H1 (cell line): ENCODE results near the gene RAN. TPM values are rescaled to one million over a fixed set of nuclear protein-coding genes. Genes with fewer than 3 reads are reported as not detected.

Experiments used
- CTCF ChIA-PET: fragments of 300-600 bp; sonication (Branson Sonifier 250); formaldehyde crosslinking; loops from one replicate; lab custom pipeline; 2021; ENCODE audit not compliant: partially characterized antibody; lab: Charles Lee
- POLR2A ChIA-PET: fragments of 300-600 bp; sonication (Branson Sonifier 250); formaldehyde crosslinking; loops from one replicate; lab custom pipeline; 2021; ENCODE audit warnings: inconsistent platforms; ENCODE audit not compliant: partially characterized antibody; lab: Charles Lee
- DNase-seq, 2 experiments: peaks; one replicate each; pipeline versions ENCODE4 v3.0.0 to v3.0.0-alpha.2; 2010 to 2022; ENCODE audit warnings: low spot score in 2 of 2, low read depth in 1 of 2, mixed read lengths in 1 of 2
- FAIRE-seq: peaks from 2 replicates; lab custom pipeline; 2011; peaks lifted over from hg19 to GRCh38; lab: Jason Lieb, UNC
- H2AFZ ChIP-seq: 2 replicates; pipeline ENCODE4 v1.8.1; 2012; ENCODE audit warnings: low read length, inconsistent platforms
- H2AK5ac ChIP-seq: 2 replicates; pipeline ENCODE4 v1.6.1; 2013; ENCODE audit warnings: low read depth, low read length
- H2BK120ac ChIP-seq: replicated peaks from 2 replicates; pipeline ENCODE3; 2013; ENCODE audit warnings: low read depth, low read length, inconsistent platforms
- H2BK12ac ChIP-seq: 2 replicates; pipeline ENCODE4 v1.6.1; 2013; ENCODE audit warnings: low read depth, low read length
- H2BK15ac ChIP-seq: 2 replicates; pipeline ENCODE4 v1.6.1; 2013; ENCODE audit warnings: low read length
- H2BK20ac ChIP-seq: 2 replicates; pipeline ENCODE4 v1.6.1; 2013; ENCODE audit warnings: low read length
- H2BK5ac ChIP-seq: 2 replicates; pipeline ENCODE4 v1.6.1; 2013; ENCODE audit warnings: low read depth, low read length
- H3K14ac ChIP-seq: 2 replicates; pipeline ENCODE4 v1.6.1; 2013; ENCODE audit warnings: inconsistent platforms; ENCODE audit not compliant: insufficient read length
- H3K18ac ChIP-seq: 2 replicates; pipeline ENCODE4 v1.6.1; 2013; ENCODE audit warnings: low read length; ENCODE audit errors: extremely low read depth
- H3K23ac ChIP-seq: 2 replicates; pipeline ENCODE4 v1.6.1; 2013; ENCODE audit warnings: inconsistent platforms; ENCODE audit not compliant: insufficient read length
- H3K23me2 ChIP-seq: 2 replicates; pipeline ENCODE4 v1.6.1; 2013; ENCODE audit warnings: low read depth, low read length
- H3K27ac ChIP-seq: 2 replicates; pipeline ENCODE4 v1.6.1; 2011; ENCODE audit warnings: low read depth, low read length, inconsistent platforms
- H3K27me3 ChIP-seq, 4 experiments: replicated peaks in 1 of 4; 1 replicate in 1 of 4; 2 replicates in 3 of 4; pipeline versions ENCODE4 v1.6.1 to v1.8.1; 2011 to 2013; ENCODE audit warnings: low read length in 3 of 4, mild to moderate bottlenecking in 3 of 4, inconsistent platforms in 2 of 4, mixed read lengths in 2 of 4, moderate library complexity in 1 of 4; ENCODE audit not compliant: control insufficient read depth in 3 of 4, insufficient read depth in 3 of 4; ENCODE audit errors: extremely low read depth in 1 of 4
- H3K36me3 ChIP-seq, 4 experiments: 2 replicates each; pipeline versions ENCODE4 v1.6.1 to v1.8.1; 2011 to 2013; ENCODE audit warnings: mild to moderate bottlenecking in 4 of 4, low read length in 3 of 4, moderate library complexity in 2 of 4, control low read depth in 1 of 4, inconsistent platforms in 1 of 4; ENCODE audit not compliant: insufficient read depth in 4 of 4, control insufficient read depth in 2 of 4
- H3K4ac ChIP-seq: replicated peaks from 2 replicates; pipeline ENCODE3; 2013; ENCODE audit warnings: low read length, low read depth, mixed read lengths, inconsistent platforms; ENCODE audit not compliant: insufficient read length
- H3K4me1 ChIP-seq, 4 experiments: replicated peaks in 1 of 4; 1 replicate in 1 of 4; 2 replicates in 3 of 4; pipeline versions ENCODE4 v1.6.1 to v1.8.1; 2011 to 2013; ENCODE audit warnings: low read length in 3 of 4, inconsistent platforms in 2 of 4, mixed read lengths in 1 of 4; ENCODE audit not compliant: insufficient read depth in 4 of 4, control insufficient read depth in 3 of 4
- H3K4me2 ChIP-seq, 2 experiments: 2 replicates each; pipeline versions ENCODE4 v1.6.1 to v1.8.1; 2011 to 2013; ENCODE audit warnings: low read depth in 2 of 2, low read length in 2 of 2, control low read depth in 1 of 2, inconsistent platforms in 1 of 2, mild to moderate bottlenecking in 1 of 2; ENCODE audit not compliant: insufficient read depth in 1 of 2
- H3K4me3 ChIP-seq, 4 experiments: fragments of 200-600, 300-600 bp in 1 of 4; sonication (generic), shearing (Covaris generic), sonication (Bioruptor Twin) in 1 of 4; 2 replicates each; pipeline versions ENCODE4 v1.5.1 to v1.8.1; 2011 to 2016; ENCODE audit warnings: low read length in 4 of 4, low read depth in 3 of 4, control low read depth in 2 of 4, inconsistent platforms in 2 of 4, mild to moderate bottlenecking in 2 of 4, mixed read lengths in 1 of 4, moderate library complexity in 1 of 4; ENCODE audit not compliant: insufficient read depth in 2 of 4; ENCODE audit errors: extremely low read depth in 1 of 4
- H3K56ac ChIP-seq: replicated peaks from 2 replicates; pipeline ENCODE3; 2013; ENCODE audit warnings: low read depth, mild to moderate bottlenecking, mixed read lengths, low read length, inconsistent platforms; ENCODE audit not compliant: insufficient read length
- H3K79me1 ChIP-seq: 2 replicates; pipeline ENCODE4 v1.6.1; 2013; ENCODE audit warnings: low read depth, low read length, control low read depth
- H3K79me2 ChIP-seq, 2 experiments: 2 replicates each; pipeline versions ENCODE4 v1.6.1 to v1.8.1; 2012 to 2013; ENCODE audit warnings: low read length in 2 of 2, mild to moderate bottlenecking in 2 of 2, inconsistent platforms in 1 of 2; ENCODE audit not compliant: insufficient read depth in 2 of 2, control insufficient read depth in 1 of 2
- H3K9ac ChIP-seq, 4 experiments: replicated peaks in 1 of 4; 1 replicate in 1 of 4; 2 replicates in 3 of 4; pipeline versions ENCODE4 v1.6.1 to v1.8.1; 2011 to 2013; ENCODE audit warnings: low read depth in 3 of 4, low read length in 3 of 4, control low read depth in 2 of 4, mild to moderate bottlenecking in 2 of 4, moderate library complexity in 2 of 4, inconsistent platforms in 1 of 4; ENCODE audit errors: extremely low read depth in 1 of 4
- H3K9me3 ChIP-seq, 2 experiments: 2 replicates each; pipeline versions ENCODE4 v1.6.1 to v1.8.1; 2012 to 2013; ENCODE audit warnings: mild to moderate bottlenecking in 2 of 2, moderate library complexity in 2 of 2, control low read depth in 1 of 2, inconsistent platforms in 1 of 2, low read depth in 1 of 2, low read length in 1 of 2, mixed read lengths in 1 of 2; ENCODE audit not compliant: insufficient read depth in 2 of 2
- H4K20me1 ChIP-seq, 2 experiments: replicated peaks in 1 of 2; 2 replicates each; pipeline versions ENCODE3 to v1.8.1; 2011 to 2013; ENCODE audit warnings: inconsistent platforms in 2 of 2, low read length in 2 of 2, mild to moderate bottlenecking in 1 of 2; ENCODE audit not compliant: insufficient read depth in 2 of 2, control insufficient read depth in 1 of 2
- H4K5ac ChIP-seq: 2 replicates; pipeline ENCODE4 v1.6.1; 2013; ENCODE audit warnings: low read length, low read depth, mixed read lengths, inconsistent platforms; ENCODE audit not compliant: insufficient read length
- H4K8ac ChIP-seq: 2 replicates; pipeline ENCODE4 v1.8.0; 2013; ENCODE audit warnings: mild to moderate bottlenecking, moderate library complexity, low read length, inconsistent platforms; ENCODE audit not compliant: insufficient read depth; ENCODE audit errors: extremely low read depth
- H4K91ac ChIP-seq: replicated peaks from 2 replicates; pipeline ENCODE3; 2013; ENCODE audit warnings: low read length, mixed read lengths, inconsistent platforms; ENCODE audit not compliant: insufficient read length
- CHD2 ChIP-seq: IDR thresholded peaks from 2 replicates; pipeline ENCODE4 v1.6.1; 2012; ENCODE audit warnings: low read length, improper control_type of control experiment
- CTBP2 ChIP-seq: IDR thresholded peaks from 2 replicates; pipeline ENCODE4 v1.7.0; 2011; ENCODE audit warnings: borderline replicate concordance, mild to moderate bottlenecking, moderate library complexity, mixed read lengths, low read length; ENCODE audit not compliant: insufficient read depth, insufficient read length
- CTCF ChIP-seq, 3 experiments: IDR thresholded peaks; 1 replicate in 2 of 3; 2 replicates in 1 of 3; pipeline versions ENCODE4 v1.5.1 to v1.6.1; 2011; ENCODE audit warnings: low read length in 3 of 3, mild to moderate bottlenecking in 3 of 3, inconsistent platforms in 2 of 3, low read depth in 1 of 3, moderate library complexity in 1 of 3; ENCODE audit not compliant: insufficient read depth in 1 of 3; ENCODE audit errors: control extremely low read depth in 1 of 3
- HDAC2 ChIP-seq, 2 experiments: fragments of 300-600 bp in 1 of 2; sonication (generic) in 1 of 2; IDR thresholded peaks; 2 replicates each; pipeline ENCODE4 v1.6.1; 2011 to 2012; ENCODE audit warnings: low read depth in 2 of 2, low read length in 2 of 2, mild to moderate bottlenecking in 2 of 2, moderate library complexity in 2 of 2, borderline replicate concordance in 1 of 2, inconsistent platforms in 1 of 2
- KDM5A ChIP-seq: fragments of 200-600 bp; IDR thresholded peaks from 2 replicates; pipeline ENCODE4 v1.7.1; 2012; ENCODE audit warnings: mild to moderate bottlenecking, low read length, inconsistent platforms, mixed read lengths
- PHF8 ChIP-seq: fragments of 200-600 bp; sonication (generic); conservative IDR thresholded peaks from 2 replicates; pipeline ENCODE4 v1.7.1; 2012; ENCODE audit warnings: low read depth, mild to moderate bottlenecking, inconsistent platforms, low read length, moderate library complexity
- SAP30 ChIP-seq: fragments of 300-600 bp; sonication (generic); IDR thresholded peaks from 2 replicates; pipeline ENCODE4 v1.7.1; 2012; ENCODE audit warnings: low read length, moderate library complexity, mild to moderate bottlenecking, inconsistent platforms; ENCODE audit not compliant: insufficient read depth, insufficient replicate concordance
- SIRT6 ChIP-seq: IDR thresholded peaks from one replicate; pipeline ENCODE4 v1.7.1; 2012; ENCODE audit warnings: low read length, inconsistent platforms
- WGBS, 2 experiments: shearing (Covaris generic) in 1 of 2; methylation state at CpG; one replicate each; pipeline versions ENCODE4 v1.1.6 to v1.1.7; 2013 to 2015; ENCODE audit warnings: low lambda C conversion rate in 2 of 2, mixed read lengths in 2 of 2, inconsistent platforms in 1 of 2, low coverage in 1 of 2, missing lambda C conversion rate in 1 of 2; ENCODE audit not compliant: insufficient replicate concordance in 2 of 2, insufficient coverage in 1 of 2, insufficient read length in 1 of 2; ENCODE audit errors: extremely low coverage in 1 of 2, missing lambda C conversion rate in 1 of 2; 5-methylcytosine and 5-hydroxymethylcytosine counted together
- polyA plus RNA-seq, 7 experiments: library from polyadenylated mRNA; depleted of rRNA in 3 of 7; stranded (reverse) in 5 of 7; unstranded in 2 of 7; fragments of >200 nt in 5 of 7; fragments of 200-250 nt in 2 of 7; gene quantifications; 1 replicate in 5 of 7; 2 replicates in 1 of 7; 4 replicates in 1 of 7; pipeline versions ENCODE4 v1.2.1 to v1.2.3, GENCODE V29; 2011 to 2013; ENCODE audit warnings: missing spikeins in 2 of 7, mixed read lengths in 2 of 7
- total RNA-seq: library from RNA; stranded (reverse); fragmentation: NEBNext Ultra II Directional; extraction: Animal tissue kit (Norgen Biotek cat#: 25700); gene quantifications from 2 replicates; pipeline ENCODE4 v1.2.1, GENCODE V29; 2021
- TF ChIP-seq, protein P1 (sequence below): IDR thresholded peaks from 2 replicates; pipeline ENCODE4 v1.6.1; 2012; ENCODE audit warnings: inconsistent platforms

RAN gene
- total and polyA plus RNA-seq, 2 of the 8 experiments (the other 6 are each of a cell fraction or from before 2014, with no cell fraction given), result 2,064 to 2,203 TPM

DNA sequence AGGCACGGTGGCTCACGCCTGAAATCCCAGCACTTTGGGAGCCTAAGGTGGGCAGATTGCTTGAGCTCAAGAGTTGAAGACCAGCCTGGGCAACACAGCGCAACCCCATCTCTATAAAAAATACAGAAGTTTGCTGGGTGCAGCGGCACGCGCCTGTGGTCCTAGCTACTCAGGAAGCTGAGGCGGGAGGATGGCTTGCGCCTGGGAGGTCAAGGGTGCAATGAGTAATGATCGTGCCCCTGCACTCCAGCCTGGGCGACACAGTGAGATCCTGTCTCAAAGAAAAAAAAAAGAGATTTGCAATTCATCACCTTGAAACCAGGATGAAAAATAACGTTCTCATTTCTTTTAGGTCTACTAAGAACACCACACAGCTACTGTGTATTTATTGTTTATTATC, 36.9 kb upstream of the RAN start:
- H2BK12ac ChIP-seq, result no peak overlapping the region
- H4K20me1 ChIP-seq, result peaks cover 0 to 2% of the 10 kb centered on the region in 2 experiments
- H3K27me3 ChIP-seq, result peaks cover 0 to 13% (median 5%) of the 10 kb centered on the region in 4 experiments; a peak in 5 of 7 replicates
- no peak overlapping the region for H2BK5ac ChIP-seq
- no peak for TF ChIP-seq SAP30
- TF ChIP-seq CTBP2, result no peak
- TF ChIP-seq PHF8, result no peak
- no peak for TF ChIP-seq HDAC2 (IDR thresholded peaks at IDR 0.05; ENCODE audit: borderline replicate concordance in 1 of 2, low read depth in 2 of 2, low read length in 2 of 2)
- TF ChIP-seq, protein P1, sequence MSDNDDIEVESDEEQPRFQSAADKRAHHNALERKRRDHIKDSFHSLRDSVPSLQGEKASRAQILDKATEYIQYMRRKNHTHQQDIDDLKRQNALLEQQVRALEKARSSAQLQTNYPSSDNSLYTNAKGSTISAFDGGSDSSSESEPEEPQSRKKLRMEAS, result no peak
- TF ChIP-seq CTCF (IDR thresholded peaks at IDR 0.05; ENCODE audit: control extremely low read depth in 1 of 3, insufficient read depth in 1 of 3, low read depth in 1 of 3, low read length in 3 of 3), result no peak
- TF ChIP-seq KDM5A, result no peak
- no peak for TF ChIP-seq CHD2
- no peak for TF ChIP-seq SIRT6
- H3K4me3 ChIP-seq, result no peak overlapping the region
- no peak overlapping the region for H3K14ac ChIP-seq
- no peak overlapping the region for H3K18ac ChIP-seq
- peaks cover 8 to 20% (median 15%) of the 10 kb centered on the region in 4 experiments for H3K4me1 ChIP-seq
- WGBS, 2 experiments, result 88% methylated on average over 11 of the region's 11 CpGs; no CpG with 5 or more reads in 1 of the 2 experiments
- no peak overlapping the region for H2AK5ac ChIP-seq
- no peak overlapping the region for H3K23ac ChIP-seq
- no peak overlapping the region for H2BK20ac ChIP-seq
- no peak overlapping the region for H3K27ac ChIP-seq
- H3K36me3 ChIP-seq, result no peaks in the 10 kb centered on the region; a peak in 1 of 8 replicates
- no peak overlapping the region for H3K4ac ChIP-seq
- H4K91ac ChIP-seq, result no peak overlapping the region
- DNase-seq (no peak), FAIRE-seq (no peak)
- CTCF ChIA-PET, result interaction anchor here (0.6 to 8.0 kb wide), 9 partner anchors 9 to 1375 kb away, joined by 3 to 70 read pairs (median 4); no protein-coding TSS in a partner anchor
- H3K4me2 ChIP-seq, result no peak overlapping the region
- peaks cover 0 to 54% of the 10 kb centered on the region in 2 experiments; a peak in 2 of 4 replicates for H3K79me2 ChIP-seq
- H3K79me1 ChIP-seq, result peaks cover 10% of the 10 kb centered on the region
- H4K8ac ChIP-seq, result no peak overlapping the region; the same call in 1 of the 2 replicates
- no peak overlapping the region for H3K9ac ChIP-seq
- no peak overlapping the region for H2BK120ac ChIP-seq
- POLR2A ChIA-PET, result interaction anchor here (0.6 to 5.2 kb wide), 4 partner anchors 13 to 50 kb away, joined by 3 to 29 read pairs (median 4); no protein-coding TSS in a partner anchor
- H3K56ac ChIP-seq, result no peak overlapping the region
- peaks cover 3% of the 10 kb centered on the region for H3K23me2 ChIP-seq
- H3K9me3 ChIP-seq, result no peaks in the 10 kb centered on the region
- H4K5ac ChIP-seq, result no peak overlapping the region
- no peak overlapping the region for H2BK15ac ChIP-seq
- H2AFZ ChIP-seq, result no peak overlapping the region
